ENCODE measurements around the gene MPHOSPH6. TPM values are rescaled to one million over a fixed set of nuclear protein-coding genes. Genes with fewer than 3 reads are reported as not detected.

Gene MPHOSPH6
- total RNA-seq, 1 experiment from 2014 or later: 39.9 TPM

DNA sequence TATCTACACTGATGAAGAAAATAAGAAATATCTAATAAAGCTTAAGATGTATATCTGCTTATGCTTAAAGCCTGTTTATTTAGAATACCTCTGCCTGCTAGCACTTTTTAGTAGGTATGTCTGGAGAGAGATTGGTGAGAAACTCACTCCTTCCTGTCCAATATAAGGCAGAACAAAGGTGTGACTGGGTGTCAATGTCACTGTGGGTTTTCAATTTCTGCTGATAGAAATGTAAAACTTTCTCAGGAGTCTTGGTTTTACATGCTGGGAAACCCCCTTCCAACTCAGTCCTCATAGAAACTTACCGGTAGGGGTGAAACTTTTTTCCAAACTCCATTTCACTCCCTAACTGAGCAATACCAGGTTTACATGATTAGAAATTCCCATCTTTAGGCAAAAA, 17.8 kb upstream of the MPHOSPH6 start:
- Mint-ChIP-seq H3K36me3 (ENCODE audit: insufficient read depth, unreplicated experiment) (no peaks in the 10 kb centered on the region), H3K27me3 (ENCODE audit: insufficient read depth, unreplicated experiment) (peaks cover 12% of the 10 kb centered on the region), H3K9me3 (ENCODE audit: unreplicated experiment) (no peaks in the 10 kb centered on the region), H3K27ac (ENCODE audit: low read depth, unreplicated experiment) (no peak overlapping the region), H3K4me3 (ENCODE audit: unreplicated experiment) (no peak overlapping the region), H3K4me1 (ENCODE audit: insufficient read depth, unreplicated experiment) (peaks cover 5% of the 10 kb centered on the region)
- TF ChIP-seq, protein P1, sequence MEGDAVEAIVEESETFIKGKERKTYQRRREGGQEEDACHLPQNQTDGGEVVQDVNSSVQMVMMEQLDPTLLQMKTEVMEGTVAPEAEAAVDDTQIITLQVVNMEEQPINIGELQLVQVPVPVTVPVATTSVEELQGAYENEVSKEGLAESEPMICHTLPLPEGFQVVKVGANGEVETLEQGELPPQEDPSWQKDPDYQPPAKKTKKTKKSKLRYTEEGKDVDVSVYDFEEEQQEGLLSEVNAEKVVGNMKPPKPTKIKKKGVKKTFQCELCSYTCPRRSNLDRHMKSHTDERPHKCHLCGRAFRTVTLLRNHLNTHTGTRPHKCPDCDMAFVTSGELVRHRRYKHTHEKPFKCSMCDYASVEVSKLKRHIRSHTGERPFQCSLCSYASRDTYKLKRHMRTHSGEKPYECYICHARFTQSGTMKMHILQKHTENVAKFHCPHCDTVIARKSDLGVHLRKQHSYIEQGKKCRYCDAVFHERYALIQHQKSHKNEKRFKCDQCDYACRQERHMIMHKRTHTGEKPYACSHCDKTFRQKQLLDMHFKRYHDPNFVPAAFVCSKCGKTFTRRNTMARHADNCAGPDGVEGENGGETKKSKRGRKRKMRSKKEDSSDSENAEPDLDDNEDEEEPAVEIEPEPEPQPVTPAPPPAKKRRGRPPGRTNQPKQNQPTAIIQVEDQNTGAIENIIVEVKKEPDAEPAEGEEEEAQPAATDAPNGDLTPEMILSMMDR (IDR thresholded peaks at IDR 0.05; ENCODE audit: unreplicated experiment): no peak
- DNase-seq (ENCODE audit: unreplicated experiment): no peak
- intact Hi-C loops (cut with micrococcal nuclease): no loop called here
- ChIA-PET POLR2A (interaction anchor here (0.6 kb wide), 1 partner anchor 115 kb away, joined by 3 read pairs; no protein-coding TSS in a partner anchor), CTCF (interaction anchor here (0.7 kb wide), 1 partner anchor 497 kb away, joined by 3 read pairs; no protein-coding TSS in a partner anchor)
- BruUV-seq (replicated peaks): no TSS peak

DNA sequence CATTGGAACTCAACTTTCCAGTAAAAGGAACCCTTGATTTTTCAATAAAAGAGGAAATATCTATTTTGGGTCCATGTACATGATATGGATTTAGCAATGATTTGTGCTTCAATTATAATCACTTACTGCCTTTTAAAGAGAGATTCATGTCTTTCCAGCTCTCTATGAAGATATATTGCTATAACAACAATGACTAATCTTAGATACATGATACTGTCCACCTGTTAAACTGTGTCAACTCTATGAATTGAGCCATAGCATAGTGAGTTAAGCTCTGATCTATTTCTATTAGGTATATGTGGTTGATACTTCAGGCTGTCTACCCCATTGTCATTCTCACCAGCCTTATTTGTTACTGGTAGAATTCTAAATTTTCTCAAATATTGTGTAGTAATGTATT, 15.0 kb upstream of the MPHOSPH6 start:
- DNase-seq (ENCODE audit: unreplicated experiment): no peak
- TF ChIP-seq, protein P1 (IDR thresholded peaks at IDR 0.05; ENCODE audit: unreplicated experiment): no peak
- Mint-ChIP-seq H3K36me3 (ENCODE audit: insufficient read depth, unreplicated experiment) (no peaks in the 10 kb centered on the region), H3K9me3 (ENCODE audit: unreplicated experiment) (no peaks in the 10 kb centered on the region), H3K27ac (ENCODE audit: low read depth, unreplicated experiment) (no peak overlapping the region), H3K4me1 (ENCODE audit: insufficient read depth, unreplicated experiment) (no peaks in the 10 kb centered on the region), H3K4me3 (ENCODE audit: unreplicated experiment) (no peak overlapping the region), H3K27me3 (ENCODE audit: insufficient read depth, unreplicated experiment) (peaks cover 18% of the 10 kb centered on the region)
- ChIA-PET CTCF (interaction anchor here (0.6 kb wide), 1 partner anchor 158 kb away, joined by 5 read pairs; no protein-coding TSS in a partner anchor), POLR2A (interaction anchor here (1.0 kb wide), 1 partner anchor 17 kb away, joined by 3 read pairs; no protein-coding TSS in a partner anchor)
- intact Hi-C loops (cut with micrococcal nuclease): no loop called here
- BruUV-seq (replicated peaks): no TSS peak

DNA sequence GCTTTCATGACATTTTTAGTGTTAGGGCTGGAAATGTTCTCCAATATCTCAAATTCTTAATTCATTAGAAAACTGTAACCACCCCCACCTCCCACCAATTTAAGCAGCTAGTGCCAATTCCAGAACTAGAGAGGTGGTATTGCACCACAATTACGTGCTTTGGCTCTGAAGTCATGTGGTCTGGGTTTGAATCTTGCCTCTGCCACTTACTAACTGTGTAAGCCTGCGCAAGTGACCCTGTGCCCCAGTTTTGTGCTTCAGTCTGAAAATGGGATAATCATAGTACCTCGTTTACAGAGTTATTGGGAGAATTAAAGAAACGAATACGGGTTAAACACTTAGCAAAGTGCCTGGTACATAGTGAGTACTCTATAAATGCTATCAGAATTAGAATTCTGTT, 14.2 kb upstream of the MPHOSPH6 start:
- intact Hi-C loops (cut with micrococcal nuclease): no loop called here
- no TSS peak for BruUV-seq (replicated peaks)
- no peaks in the 10 kb centered on the region for H3K4me1 Mint-ChIP-seq (ENCODE audit: insufficient read depth, unreplicated experiment)
- no peak for DNase-seq (ENCODE audit: unreplicated experiment)
- H3K27ac Mint-ChIP-seq (ENCODE audit: low read depth, unreplicated experiment): no peak overlapping the region
- POLR2A ChIA-PET: interaction anchor here (1.0 kb wide), 1 partner anchor 16 kb away, joined by 3 read pairs; no protein-coding TSS in a partner anchor
- H3K36me3 Mint-ChIP-seq (ENCODE audit: insufficient read depth, unreplicated experiment): no peaks in the 10 kb centered on the region
- CTCF ChIA-PET: interaction anchor here (0.6 kb wide), 1 partner anchor 10 kb away, joined by 3 read pairs; no protein-coding TSS in a partner anchor
- H3K9me3 Mint-ChIP-seq (ENCODE audit: unreplicated experiment): no peaks in the 10 kb centered on the region
- no peak overlapping the region for H3K4me3 Mint-ChIP-seq (ENCODE audit: unreplicated experiment)
- peaks cover 26% of the 10 kb centered on the region for H3K27me3 Mint-ChIP-seq (ENCODE audit: insufficient read depth, unreplicated experiment)
- TF ChIP-seq, protein P1 (IDR thresholded peaks at IDR 0.05; ENCODE audit: unreplicated experiment): no peak

DNA sequence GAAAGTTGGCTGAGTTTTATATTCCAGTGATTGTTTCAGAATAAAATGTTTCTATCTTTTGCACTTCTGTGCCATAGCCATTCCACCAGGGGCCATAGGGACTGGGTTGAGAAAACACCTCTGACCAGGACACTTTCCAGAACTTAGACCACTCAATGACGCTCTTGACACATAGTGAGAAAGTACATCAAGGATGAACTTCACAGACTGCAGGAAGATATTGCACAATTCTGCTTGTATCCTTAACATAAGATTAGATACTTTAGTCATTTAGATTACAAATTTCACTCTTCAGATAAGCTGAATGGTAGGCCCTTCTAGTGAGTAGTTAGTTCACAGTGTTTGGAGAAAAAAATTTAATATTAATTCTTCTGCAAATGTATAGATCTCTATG, 13.0 kb upstream of the MPHOSPH6 start:
- ChIA-PET CTCF (no interaction called here), POLR2A (no interaction called here)
- no peak overlapping the region for H3K27ac Mint-ChIP-seq (ENCODE audit: low read depth, unreplicated experiment)
- H3K4me3 Mint-ChIP-seq (ENCODE audit: unreplicated experiment): no peak overlapping the region
- TF ChIP-seq, protein P1 (IDR thresholded peaks at IDR 0.05; ENCODE audit: unreplicated experiment): no peak
- BruUV-seq (replicated peaks): no TSS peak
- intact Hi-C loops (cut with micrococcal nuclease): no loop called here
- no peak for DNase-seq (ENCODE audit: unreplicated experiment)
- peaks cover 38% of the 10 kb centered on the region for H3K27me3 Mint-ChIP-seq (ENCODE audit: insufficient read depth, unreplicated experiment)
- H3K4me1 Mint-ChIP-seq (ENCODE audit: insufficient read depth, unreplicated experiment): no peaks in the 10 kb centered on the region
- no peaks in the 10 kb centered on the region for H3K36me3 Mint-ChIP-seq (ENCODE audit: insufficient read depth, unreplicated experiment)
- H3K9me3 Mint-ChIP-seq (ENCODE audit: unreplicated experiment): no peaks in the 10 kb centered on the region

All from MCF 10A (cell line).